K562 (cell line): ENCODE measurements around the gene ZNF655. TPM values are rescaled to one million over a fixed set of nuclear protein-coding genes. Genes with fewer than 3 reads are reported as not detected.

Experiments
- CBX2 ChIP-seq: fragments of 200-600 bp; sonication (generic); IDR thresholded peaks from one replicate; pipeline ENCODE4 v1.6.1; 2012; ENCODE audit warnings: mild to moderate bottlenecking, low read length, inconsistent platforms; ENCODE audit not compliant: insufficient read depth, poor library complexity, severe bottlenecking
- DIDO1 ChIP-seq: fragments of 450-650 bp; IDR thresholded peaks from 2 replicates; pipeline ENCODE4 v1.6.1; 2016; ENCODE audit warnings: low read depth, missing biosample characterization, missing genetic modification characterization
- FOXP1 ChIP-seq: sonication (generic); formaldehyde crosslinking; IDR thresholded peaks from 2 replicates; pipeline ENCODE4 v1.8.0; 2022; ENCODE audit warnings: mild to moderate bottlenecking, missing genetic modification reagents
- FOXP4 ChIP-seq: sonication (generic); formaldehyde crosslinking; IDR thresholded peaks from 2 replicates; pipeline ENCODE4 v1.8.0; 2022; ENCODE audit warnings: mild to moderate bottlenecking, missing genetic modification reagents, borderline replicate concordance
- GATAD2B ChIP-seq: fragments of 450-650 bp; IDR thresholded peaks from 2 replicates; pipeline ENCODE4 v1.6.1; 2017; ENCODE audit warnings: mild to moderate bottlenecking, borderline replicate concordance
- HDAC1 ChIP-seq, 2 experiments: fragments of 450-650 bp; IDR thresholded peaks; 2 replicates each; pipeline ENCODE4 v1.6.1; 2016 to 2017; ENCODE audit warnings: inconsistent platforms in 1 of 2, mild to moderate bottlenecking in 1 of 2, moderate library complexity in 1 of 2
- HDAC2 ChIP-seq: fragments of 450-650 bp; IDR thresholded peaks from 2 replicates; pipeline ENCODE4 v1.6.1; 2016; ENCODE audit warnings: mild to moderate bottlenecking
- KAT8 ChIP-seq: fragments of 450-650 bp; IDR thresholded peaks from 2 replicates; pipeline ENCODE4 v1.6.1; 2016; ENCODE audit warnings: low read depth, mild to moderate bottlenecking
- KLF13 ChIP-seq: fragments of 450-650 bp; IDR thresholded peaks from 2 replicates; pipeline ENCODE4 v1.6.1; 2016; ENCODE audit warnings: missing genetic modification characterization, low read depth, mild to moderate bottlenecking, missing compliant biosample characterization, moderate library complexity, borderline replicate concordance
- PML ChIP-seq: IDR thresholded peaks from 2 replicates; pipeline ENCODE4 v1.6.1; 2012; ENCODE audit warnings: low read length, inconsistent platforms
- PYGO2 ChIP-seq: fragments of 450-650 bp; IDR thresholded peaks from 2 replicates; pipeline ENCODE4 v1.6.1; 2016; ENCODE audit warnings: mild to moderate bottlenecking, missing genetic modification characterization, moderate library complexity, missing compliant biosample characterization
- SAFB2 ChIP-seq: fragments of 200-400 bp; formaldehyde crosslinking; IDR thresholded peaks from 2 replicates; pipeline ENCODE4 v1.6.1; 2018; ENCODE audit warnings: borderline replicate concordance, low read length, low read depth, moderate library complexity; ENCODE audit not compliant: severe bottlenecking
- SMAD4 ChIP-seq: fragments of 250-450 bp; sonication (Bioruptor Pico); conservative IDR thresholded peaks from 2 replicates; pipeline ENCODE4 v1.8.0; 2021; ENCODE audit warnings: inconsistent platforms, mild to moderate bottlenecking, moderate library complexity
- SMARCA4 ChIP-seq: fragments of 450-650 bp; IDR thresholded peaks from 2 replicates; pipeline ENCODE4 v1.6.1; 2016
- SP2 ChIP-seq: IDR thresholded peaks from 2 replicates; pipeline ENCODE4 v1.6.1; 2011; ENCODE audit warnings: mild to moderate bottlenecking, low read depth, low read length, moderate library complexity; ENCODE audit not compliant: poor library complexity, severe bottlenecking; ENCODE audit errors: extremely low read depth
- TARDBP ChIP-seq: fragments of 450-650 bp; IDR thresholded peaks from 2 replicates; pipeline ENCODE4 v1.6.1; 2016
- TBP ChIP-seq: optimal IDR thresholded peaks from 2 replicates; pipeline ENCODE3; 2011; ENCODE audit warnings: low read depth, low read length, improper control_type of control experiment
- THRAP3 ChIP-seq: fragments of 450-650 bp; IDR thresholded peaks from 2 replicates; pipeline ENCODE4 v1.6.1; 2016; ENCODE audit warnings: mild to moderate bottlenecking, inconsistent platforms, borderline replicate concordance
- ZNF197 ChIP-seq: fragments of 200-800 bp; sonication (Bioruptor generic); IDR thresholded peaks from 2 replicates; pipeline ENCODE4 v1.6.1; 2016; ENCODE audit warnings: low read depth, missing genetic modification characterization, missing compliant biosample characterization
- ZNF79 ChIP-seq: fragments of 250-450 bp; sonication (Bioruptor Pico); IDR thresholded peaks from 2 replicates; pipeline ENCODE4 v1.4.0; 2020; ENCODE audit warnings: low read depth, mild to moderate bottlenecking, moderate library complexity
- polyA plus RNA-seq, 8 experiments: library from polyadenylated mRNA; depleted of rRNA in 4 of 8; stranded (reverse) in 5 of 8; unstranded in 3 of 8; fragments of >200 nt; fragmentation: Nextera tagmentation in 2 of 8; fragmentation: Illumina TruSeq in 1 of 8; extraction: Ambion mirVana in 2 of 8; extraction: Trizol in 1 of 8; gene quantifications; 2 replicates each; pipeline versions ENCODE4 v1.2.1 to v1.2.3, GENCODE V29; 2011 to 2014; ENCODE audit warnings: inconsistent platforms in 1 of 8, missing spikeins in 1 of 8
- total RNA-seq, 7 experiments: library from RNA; depleted of rRNA in 6 of 7; stranded (reverse); fragments of >200 nt in 6 of 7; fragmentation: Illumina TruSeq in 2 of 7; extraction: Trizol in 2 of 7; gene quantifications; 2 replicates each; pipeline versions ENCODE4 v1.2.1 to v1.2.3, GENCODE V29; 2011 to 2021; ENCODE audit warnings: low replicate concordance in 1 of 7
- TF ChIP-seq, protein P1 (sequence below): sonication (generic); formaldehyde crosslinking; IDR thresholded peaks from 2 replicates; pipeline ENCODE4 v1.8.0; 2022; ENCODE audit warnings: missing genetic modification reagents, mild to moderate bottlenecking, moderate library complexity, borderline replicate concordance
- TF ChIP-seq, protein P2 (sequence below), 2 experiments: IDR thresholded peaks; 2 replicates each; pipeline ENCODE4 v1.6.1; 2011; ENCODE audit warnings: borderline replicate concordance in 1 of 2, control low read depth in 1 of 2, low read depth in 1 of 2, low read length in 1 of 2, mild to moderate bottlenecking in 1 of 2, mixed read lengths in 1 of 2, moderate library complexity in 1 of 2; ENCODE audit not compliant: insufficient read depth in 1 of 2, insufficient read length in 1 of 2, poor library complexity in 1 of 2, severe bottlenecking in 1 of 2; ENCODE audit errors: extremely low read depth in 1 of 2
- TF ChIP-seq, protein P3 (sequence below): fragments of 250-450 bp; sonication (Bioruptor Pico); IDR thresholded peaks from 2 replicates; pipeline ENCODE4 v1.4.0; 2020

The ZNF655 gene
- total and polyA plus RNA-seq, 9 of the 15 experiments (the other 6 are each of a cell fraction or from before 2014, with no cell fraction given), result 25.7 to 130 (median 95.2) TPM

DNA sequence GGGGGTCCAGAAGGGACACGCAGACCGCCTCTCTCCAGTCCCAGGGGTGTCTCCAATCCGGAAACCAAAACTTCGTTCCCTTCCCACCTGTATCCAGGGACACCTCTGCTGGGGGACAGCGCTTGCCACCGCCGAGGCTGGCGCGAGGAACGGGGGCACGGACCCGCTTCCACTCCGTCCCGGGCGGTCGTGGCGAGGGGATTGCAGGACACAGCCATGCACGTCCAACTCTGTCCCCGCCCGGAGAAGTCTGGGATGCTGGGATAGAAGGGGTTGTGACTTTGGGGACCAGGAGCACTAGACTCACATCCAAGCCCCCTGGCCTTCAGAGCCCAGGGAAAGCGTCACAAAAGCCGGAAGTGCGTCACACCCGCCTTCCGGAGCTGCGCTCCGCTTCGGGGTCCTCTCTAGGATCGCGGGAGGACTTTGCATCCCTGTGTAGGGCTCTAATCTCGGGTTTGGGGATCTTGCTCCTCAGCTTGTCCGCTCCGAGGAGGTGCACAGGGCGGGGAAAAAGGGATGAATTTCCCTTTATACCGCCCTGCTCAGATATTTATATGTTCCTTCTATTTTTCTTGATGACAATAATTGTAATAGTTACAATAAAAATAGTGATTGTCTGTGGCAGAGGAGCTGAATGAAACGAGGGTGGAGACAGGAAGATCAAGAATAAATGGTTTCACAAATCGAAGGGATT lies 6.5 kb upstream of the ZNF655 start, which contains the start of gene FAM200A (continued):
- TF ChIP-seq, protein P1, sequence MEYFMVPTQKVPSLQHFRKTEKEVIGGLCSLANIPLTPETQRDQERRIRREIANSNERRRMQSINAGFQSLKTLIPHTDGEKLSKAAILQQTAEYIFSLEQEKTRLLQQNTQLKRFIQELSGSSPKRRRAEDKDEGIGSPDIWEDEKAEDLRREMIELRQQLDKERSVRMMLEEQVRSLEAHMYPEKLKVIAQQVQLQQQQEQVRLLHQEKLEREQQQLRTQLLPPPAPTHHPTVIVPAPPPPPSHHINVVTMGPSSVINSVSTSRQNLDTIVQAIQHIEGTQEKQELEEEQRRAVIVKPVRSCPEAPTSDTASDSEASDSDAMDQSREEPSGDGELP (CRISPR knock-in tag), result peak; percentile 53; the same call in 1 of the 2 replicates
- TF ChIP-seq HDAC2 (peak; percentile 70; the same call in 1 of the 2 replicates), ZNF197 (CRISPR knock-in tag) (no peak), PML (peak; percentile 93), KLF13 (no peak), SAFB2 (no peak), FOXP4 (CRISPR knock-in tag) (0 out of 2 replicates have a peak, but pooled peaks have one; percentile 64), CBX2 (no peak), ZNF79 (CRISPR knock-in tag) (no peak), SP2 (peak; percentile 98), THRAP3 (0 out of 2 replicates have a peak, but pooled peaks have one; percentile 60), HDAC1 (IDR thresholded peaks at IDR 0.05) (peak in 1 of 2 experiments; percentile 66; a peak in 2 of 4 replicates), TARDBP (peak; percentile 96), SMAD4 (CRISPR knock-in tag) (0 out of 2 replicates have a peak, but pooled peaks have one; percentile 20), PYGO2 (tag) (no peak), SMARCA4 (0 out of 2 replicates have a peak, but pooled peaks have one; percentile 46), TBP (peak; percentile 69), KAT8 (no peak), GATAD2B (peak; percentile 45), DIDO1 (tag) (peak; percentile 93), FOXP1 (CRISPR knock-in tag) (no peak)
- TF ChIP-seq, protein P2, sequence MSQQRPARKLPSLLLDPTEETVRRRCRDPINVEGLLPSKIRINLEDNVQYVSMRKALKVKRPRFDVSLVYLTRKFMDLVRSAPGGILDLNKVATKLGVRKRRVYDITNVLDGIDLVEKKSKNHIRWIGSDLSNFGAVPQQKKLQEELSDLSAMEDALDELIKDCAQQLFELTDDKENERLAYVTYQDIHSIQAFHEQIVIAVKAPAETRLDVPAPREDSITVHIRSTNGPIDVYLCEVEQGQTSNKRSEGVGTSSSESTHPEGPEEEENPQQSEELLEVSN (IDR thresholded peaks at IDR 0.05; ENCODE audit: borderline replicate concordance in 1 of 2, extremely low read depth in 1 of 2, insufficient read depth in 1 of 2, insufficient read length in 1 of 2, low read depth in 1 of 2, low read length in 1 of 2, poor library complexity in 1 of 2, severe bottlenecking in 1 of 2), result peak in 1 of 2 experiments; percentile 8
- TF ChIP-seq, protein P3, sequence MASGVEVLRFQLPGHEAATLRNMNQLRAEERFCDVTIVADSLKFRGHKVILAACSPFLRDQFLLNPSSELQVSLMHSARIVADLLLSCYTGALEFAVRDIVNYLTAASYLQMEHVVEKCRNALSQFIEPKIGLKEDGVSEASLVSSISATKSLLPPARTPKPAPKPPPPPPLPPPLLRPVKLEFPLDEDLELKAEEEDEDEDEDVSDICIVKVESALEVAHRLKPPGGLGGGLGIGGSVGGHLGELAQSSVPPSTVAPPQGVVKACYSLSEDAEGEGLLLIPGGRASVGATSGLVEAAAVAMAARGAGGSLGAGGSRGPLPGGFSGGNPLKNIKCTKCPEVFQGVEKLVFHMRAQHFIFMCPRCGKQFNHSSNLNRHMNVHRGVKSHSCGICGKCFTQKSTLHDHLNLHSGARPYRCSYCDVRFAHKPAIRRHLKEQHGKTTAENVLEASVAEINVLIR, result peak; percentile 95
